ENCODE results near the gene DHRS7C.

The DHRS7C gene

DNA sequence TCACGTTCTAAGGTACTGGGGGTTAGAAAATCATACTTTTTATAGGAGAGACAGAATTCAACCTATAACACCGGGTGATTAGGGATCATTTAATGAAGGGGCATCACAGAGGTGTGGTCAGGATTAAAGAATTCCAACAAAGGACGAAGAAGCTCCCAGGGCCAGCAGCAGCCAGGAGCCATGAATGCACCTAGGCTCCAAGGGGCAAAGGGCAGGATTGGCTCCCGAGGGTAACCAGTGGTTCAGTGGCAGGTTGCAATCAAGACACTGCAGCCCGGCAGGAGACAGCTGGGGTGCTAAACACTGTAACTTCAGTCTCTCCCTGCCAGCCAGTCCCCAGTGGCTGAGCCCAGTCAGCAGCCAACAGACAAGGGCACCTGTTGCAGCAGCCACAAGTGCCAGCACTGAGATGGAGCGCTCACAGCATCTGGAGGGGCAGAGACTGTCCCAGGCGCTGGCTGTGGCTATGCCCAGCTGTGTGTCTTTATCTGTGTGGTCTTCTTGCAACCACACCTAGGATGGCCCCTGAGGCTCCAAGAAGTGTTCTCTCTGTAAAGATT, 23.9 kb downstream of the DHRS7C start:
- H3K4me3 ChIP-seq (ENCODE audit: low read depth, low read length) = no peak overlapping the region
- TF ChIP-seq, protein P1, sequence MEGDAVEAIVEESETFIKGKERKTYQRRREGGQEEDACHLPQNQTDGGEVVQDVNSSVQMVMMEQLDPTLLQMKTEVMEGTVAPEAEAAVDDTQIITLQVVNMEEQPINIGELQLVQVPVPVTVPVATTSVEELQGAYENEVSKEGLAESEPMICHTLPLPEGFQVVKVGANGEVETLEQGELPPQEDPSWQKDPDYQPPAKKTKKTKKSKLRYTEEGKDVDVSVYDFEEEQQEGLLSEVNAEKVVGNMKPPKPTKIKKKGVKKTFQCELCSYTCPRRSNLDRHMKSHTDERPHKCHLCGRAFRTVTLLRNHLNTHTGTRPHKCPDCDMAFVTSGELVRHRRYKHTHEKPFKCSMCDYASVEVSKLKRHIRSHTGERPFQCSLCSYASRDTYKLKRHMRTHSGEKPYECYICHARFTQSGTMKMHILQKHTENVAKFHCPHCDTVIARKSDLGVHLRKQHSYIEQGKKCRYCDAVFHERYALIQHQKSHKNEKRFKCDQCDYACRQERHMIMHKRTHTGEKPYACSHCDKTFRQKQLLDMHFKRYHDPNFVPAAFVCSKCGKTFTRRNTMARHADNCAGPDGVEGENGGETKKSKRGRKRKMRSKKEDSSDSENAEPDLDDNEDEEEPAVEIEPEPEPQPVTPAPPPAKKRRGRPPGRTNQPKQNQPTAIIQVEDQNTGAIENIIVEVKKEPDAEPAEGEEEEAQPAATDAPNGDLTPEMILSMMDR (IDR thresholded peaks at IDR 0.05; ENCODE audit: insufficient read depth, low read depth, low read length, missing control alignments) = no peak
- DNase-seq (ENCODE audit: low read depth) = no peak

DNA sequence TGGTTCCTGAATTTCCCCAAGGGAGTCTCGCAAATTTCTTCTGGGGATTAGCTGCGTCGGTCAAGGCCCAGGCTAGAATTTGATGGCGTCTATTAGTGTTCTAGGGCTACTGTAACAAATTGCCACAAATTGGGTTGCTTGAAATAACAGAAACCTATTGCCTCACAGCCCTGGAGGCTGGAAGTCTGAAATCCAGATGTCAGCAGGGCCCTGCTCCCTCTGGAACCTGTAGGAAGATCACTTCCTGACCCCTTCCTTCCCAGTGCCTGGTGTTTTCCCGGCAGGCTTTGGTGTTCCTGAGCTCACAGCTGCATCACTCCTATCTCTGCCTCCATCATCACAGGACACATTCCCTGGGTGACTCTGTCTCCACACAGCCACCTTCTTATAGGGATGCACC, 24.4 kb downstream of the DHRS7C start:
- TF ChIP-seq, protein P1 (IDR thresholded peaks at IDR 0.05; ENCODE audit: insufficient read depth, low read depth, low read length, missing control alignments) = no peak
- no peak overlapping the region for H3K4me3 ChIP-seq (ENCODE audit: low read depth, low read length)
- no peak for DNase-seq (ENCODE audit: low read depth)

DNA sequence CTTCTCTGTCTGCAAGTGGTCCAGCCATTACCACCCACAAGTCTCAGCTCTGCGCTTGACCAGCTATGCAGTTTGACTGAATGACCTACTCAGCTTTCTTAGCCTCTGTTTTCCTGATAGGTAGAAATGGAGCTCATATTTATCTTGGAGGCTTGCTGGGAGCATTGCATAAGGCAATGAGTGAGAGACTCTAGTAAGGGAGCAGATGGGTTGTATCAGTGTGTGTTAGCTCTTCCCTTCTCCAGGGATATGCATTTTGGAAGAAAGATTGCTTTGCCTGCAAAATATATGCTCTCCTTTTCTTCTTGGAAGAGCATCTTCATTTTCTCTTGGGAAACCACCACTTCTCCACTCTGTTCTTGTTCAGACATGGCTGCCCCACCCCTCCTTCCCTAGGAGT, 26.1 kb downstream of the DHRS7C start:
- no peak overlapping the region for H3K4me3 ChIP-seq (ENCODE audit: low read depth, low read length)
- no peak for DNase-seq (ENCODE audit: low read depth)
- TF ChIP-seq, protein P1 (IDR thresholded peaks at IDR 0.05; ENCODE audit: insufficient read depth, low read depth, low read length, missing control alignments) = no peak

DNA sequence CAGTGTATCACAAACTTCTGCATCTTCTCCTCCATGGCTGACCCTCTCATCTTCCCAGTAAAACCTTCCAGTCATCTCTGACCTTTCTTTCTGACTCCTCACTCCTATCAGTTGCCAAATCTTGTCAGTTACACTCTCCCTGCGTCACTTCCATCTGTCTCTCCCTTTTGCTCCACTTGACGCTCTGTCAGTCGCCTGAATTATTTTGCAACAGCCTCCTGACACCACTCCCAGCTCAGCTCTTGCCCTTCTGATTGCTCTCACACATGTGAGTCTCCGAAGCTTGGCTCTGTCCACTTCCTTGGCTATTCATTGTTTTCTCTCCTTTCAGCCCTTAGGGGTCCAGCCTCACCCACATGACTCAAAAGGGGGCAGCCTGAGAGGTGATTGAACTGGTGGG, 27.7 kb downstream of the DHRS7C start:
- no peak overlapping the region for H3K4me3 ChIP-seq (ENCODE audit: low read depth, low read length)
- DNase-seq (ENCODE audit: low read depth) = no peak
- TF ChIP-seq, protein P1 (IDR thresholded peaks at IDR 0.05; ENCODE audit: insufficient read depth, low read depth, low read length, missing control alignments) = no peak

DNA sequence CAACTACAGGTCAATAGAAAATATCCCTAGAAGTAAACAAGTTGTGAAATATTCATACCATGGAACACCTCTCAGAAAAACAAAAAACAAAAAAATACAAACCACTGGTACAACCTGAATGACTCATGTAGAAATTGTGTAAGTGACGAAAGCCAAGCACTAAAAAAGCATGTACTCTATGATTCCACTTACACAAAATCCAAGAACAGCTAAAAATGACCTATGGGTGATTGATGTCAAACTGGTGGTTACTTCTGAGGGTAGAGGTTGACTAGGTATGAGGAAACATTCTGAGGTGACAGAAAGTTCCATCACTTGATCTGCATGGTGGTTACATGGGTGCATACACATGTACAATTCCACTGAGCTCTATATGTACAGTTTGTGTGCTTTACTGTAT, 31.1 kb downstream of the DHRS7C start:
- TF ChIP-seq, protein P1 (IDR thresholded peaks at IDR 0.05; ENCODE audit: insufficient read depth, low read depth, low read length, missing control alignments) = no peak
- no peak overlapping the region for H3K4me3 ChIP-seq (ENCODE audit: low read depth, low read length)
- DNase-seq (ENCODE audit: low read depth) = no peak

DNA sequence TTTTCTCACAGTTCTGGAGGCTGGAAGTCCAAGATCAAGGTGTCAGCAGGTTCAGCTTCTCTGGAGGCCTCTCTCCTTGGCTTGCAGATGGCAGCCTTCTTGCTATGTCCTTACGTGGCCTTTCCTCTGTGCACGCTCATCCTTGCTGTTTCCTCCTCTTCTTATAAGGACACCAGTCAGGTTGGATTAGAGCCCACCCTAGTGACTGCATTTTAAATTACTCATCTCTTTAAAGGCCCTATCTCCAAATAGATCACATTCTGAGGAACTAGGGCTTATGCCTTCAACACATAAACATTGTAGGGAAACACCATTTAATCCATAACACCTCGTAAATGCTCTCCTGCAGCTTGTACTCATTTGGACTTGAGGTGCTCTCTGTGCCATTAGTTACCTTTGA, 36.3 kb downstream of the DHRS7C start:
- TF ChIP-seq, protein P1 (IDR thresholded peaks at IDR 0.05; ENCODE audit: insufficient read depth, low read depth, low read length, missing control alignments) = no peak
- H3K4me3 ChIP-seq (ENCODE audit: low read depth, low read length) = no peak overlapping the region
- no peak for DNase-seq (ENCODE audit: low read depth)

DNA sequence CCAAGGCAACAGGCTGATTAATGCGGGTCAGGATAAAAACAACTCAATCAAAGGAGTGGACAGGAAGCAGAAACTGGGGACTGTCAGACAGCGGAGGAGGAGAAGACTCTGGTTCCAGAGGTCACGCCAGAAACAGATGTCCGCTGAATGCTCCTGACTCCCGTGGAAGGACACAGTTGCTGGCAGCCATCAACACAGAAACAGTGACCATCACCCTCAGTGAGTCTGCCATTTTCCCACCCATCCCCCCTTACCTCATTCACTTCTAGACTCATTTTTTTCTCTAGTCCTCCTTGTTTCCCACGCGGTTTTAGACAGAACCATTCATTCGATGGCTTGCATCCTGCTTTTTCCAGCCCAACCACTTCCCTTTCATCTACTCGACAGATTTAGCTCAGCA, 40.9 kb downstream of the DHRS7C start:
- no peak for DNase-seq (ENCODE audit: low read depth)
- TF ChIP-seq, protein P1 (IDR thresholded peaks at IDR 0.05; ENCODE audit: insufficient read depth, low read depth, low read length, missing control alignments) = no peak
- no peak overlapping the region for H3K4me3 ChIP-seq (ENCODE audit: low read depth, low read length)

All from GM12865 (cell line).